Measurements from ENCODE around the gene LINC00237. TPM values are rescaled to one million over a fixed set of nuclear protein-coding genes. Genes with fewer than 3 reads are reported as not detected.

The LINC00237 gene
- total and polyA plus RNA-seq, 2 of the 8 experiments (the other 6 are each of a cell fraction or from before 2014, with no cell fraction given), result 0.28 to 1.4 TPM

DNA sequence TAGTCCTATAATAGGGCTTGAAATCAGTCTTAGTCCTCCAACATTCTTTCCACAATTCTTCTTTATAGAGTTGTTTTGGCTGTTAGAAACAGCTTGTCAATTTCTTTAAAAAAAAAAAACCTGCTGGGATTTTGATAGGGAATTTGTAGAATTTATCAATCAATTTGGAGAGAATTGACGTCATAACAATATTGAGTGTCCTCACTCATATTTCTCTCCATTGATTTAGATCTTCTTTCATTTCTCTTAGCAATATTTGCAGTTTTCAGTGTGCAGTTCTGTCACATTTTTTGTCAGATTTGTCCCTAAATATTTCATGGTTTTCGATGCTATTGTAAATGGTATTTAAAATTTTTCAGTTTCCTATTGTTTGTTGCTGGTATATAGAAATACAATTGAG, 5.3 kb upstream of the LINC00237 start:
- TF ChIP-seq TBP (IDR thresholded peaks at IDR 0.05; ENCODE audit: low read depth, low read length), result no peak
- no peak for TF ChIP-seq CBX5 (IDR thresholded peaks at IDR 0.05; ENCODE audit: low read depth, low read length)
- TF ChIP-seq NRF1 (IDR thresholded peaks at IDR 0.05; ENCODE audit: low read depth, low read length), result no peak
- no peak for TF ChIP-seq JUN (IDR thresholded peaks at IDR 0.05; ENCODE audit: low read depth, low read length)
- no peak for TF ChIP-seq SRF (IDR thresholded peaks at IDR 0.05; ENCODE audit: low read depth, low read length)
- TF ChIP-seq POU5F1 (IDR thresholded peaks at IDR 0.05; ENCODE audit: low read depth, low read length), result no peak
- TF ChIP-seq RXRA (IDR thresholded peaks at IDR 0.05; ENCODE audit: insufficient read depth, low read depth, low read length), result no peak
- no peak for TF ChIP-seq RBBP5 (IDR thresholded peaks at IDR 0.05; ENCODE audit: borderline replicate concordance, low read depth, low read length)
- TF ChIP-seq CTBP2 (IDR thresholded peaks at IDR 0.05; ENCODE audit: borderline replicate concordance, insufficient read depth, insufficient read length, low read length), result no peak
- TF ChIP-seq YY1 (IDR thresholded peaks at IDR 0.05; ENCODE audit: low read depth, low read length), result no peak
- no peak for TF ChIP-seq POLR2AphosphoS5 (IDR thresholded peaks at IDR 0.05; ENCODE audit: low read depth, low read length)
- no peak for TF ChIP-seq GTF2F1 (IDR thresholded peaks at IDR 0.05; ENCODE audit: borderline replicate concordance, low read depth, low read length)
- H3K18ac ChIP-seq (ENCODE audit: extremely low read depth, low read length), result no peak overlapping the region
- no peaks in the 10 kb centered on the region for H4K20me1 ChIP-seq (replicated peaks in 1 of 2; ENCODE audit: control insufficient read depth in 1 of 2, insufficient read depth in 2 of 2, low read length in 2 of 2)
- no peak overlapping the region for H2AFZ ChIP-seq (ENCODE audit: low read length)
- H3K79me2 ChIP-seq (ENCODE audit: control insufficient read depth in 1 of 2, insufficient read depth in 2 of 2, low read length in 2 of 2), result no peaks in the 10 kb centered on the region
- no peak overlapping the region for H3K4me3 ChIP-seq (ENCODE audit: extremely low read depth in 1 of 4, insufficient read depth in 2 of 4, low read depth in 3 of 4, low read length in 4 of 4)
- H3K4me1 ChIP-seq (replicated peaks in 1 of 4; ENCODE audit: control insufficient read depth in 3 of 4, insufficient read depth in 4 of 4, low read length in 3 of 4), result no peaks in the 10 kb centered on the region; a peak in 1 of 7 replicates
- WGBS, 2 experiments (ENCODE audit: extremely low coverage in 1 of 2, insufficient coverage in 1 of 2, insufficient read length in 1 of 2, insufficient replicate concordance in 2 of 2, low coverage in 1 of 2, low lambda C conversion rate in 2 of 2, missing lambda C conversion rate in 1 of 2), result 88% methylated on average over 2 of the region's 2 CpGs; no CpG with 5 or more reads in 1 of the 2 experiments
- no peak overlapping the region for H2BK120ac ChIP-seq (replicated peaks; ENCODE audit: low read depth, low read length)
- H2BK15ac ChIP-seq (ENCODE audit: low read length), result no peak overlapping the region
- H2AK5ac ChIP-seq (ENCODE audit: low read depth, low read length), result no peak overlapping the region
- no peak overlapping the region for H3K14ac ChIP-seq (ENCODE audit: insufficient read length)
- DNase-seq (ENCODE audit: low read depth in 1 of 2, low spot score in 2 of 2) (no peak), FAIRE-seq (no peak)
- no peak overlapping the region for H3K9ac ChIP-seq (replicated peaks in 1 of 4; ENCODE audit: extremely low read depth in 1 of 4, low read depth in 3 of 4, low read length in 3 of 4)
- H4K5ac ChIP-seq (ENCODE audit: insufficient read length, low read depth, low read length), result no peak overlapping the region
- no peak overlapping the region for H4K8ac ChIP-seq (ENCODE audit: extremely low read depth, insufficient read depth, low read length)
- no peak overlapping the region for H2BK12ac ChIP-seq (ENCODE audit: low read depth, low read length)
- H3K23ac ChIP-seq (ENCODE audit: insufficient read length), result no peak overlapping the region
- no peak overlapping the region for H3K4me2 ChIP-seq (ENCODE audit: insufficient read depth in 1 of 2, low read depth in 2 of 2, low read length in 2 of 2)
- no peaks in the 10 kb centered on the region for H3K9me3 ChIP-seq (ENCODE audit: insufficient read depth in 2 of 2, low read depth in 1 of 2, low read length in 1 of 2)
- no peaks in the 10 kb centered on the region for H3K79me1 ChIP-seq (ENCODE audit: low read depth, low read length)
- H4K91ac ChIP-seq (replicated peaks; ENCODE audit: insufficient read length, low read length), result no peak overlapping the region
- H2BK20ac ChIP-seq (ENCODE audit: low read length), result no peak overlapping the region
- peaks cover 9 to 24% (median 16%) of the 10 kb centered on the region in 4 experiments for H3K27me3 ChIP-seq (replicated peaks in 1 of 4; ENCODE audit: control insufficient read depth in 3 of 4, extremely low read depth in 1 of 4, insufficient read depth in 3 of 4, low read length in 3 of 4)
- H3K56ac ChIP-seq (replicated peaks; ENCODE audit: insufficient read length, low read depth, low read length), result no peak overlapping the region
- no peak overlapping the region for H3K4ac ChIP-seq (replicated peaks; ENCODE audit: insufficient read length, low read depth, low read length)
- no peaks in the 10 kb centered on the region for H3K36me3 ChIP-seq (ENCODE audit: control insufficient read depth in 2 of 4, insufficient read depth in 4 of 4, low read length in 3 of 4)
- H3K27ac ChIP-seq (ENCODE audit: low read depth, low read length), result no peak overlapping the region
- peaks cover 3% of the 10 kb centered on the region; the same call in 1 of the 2 replicates for H3K23me2 ChIP-seq (ENCODE audit: low read depth, low read length)
- ChIA-PET POLR2A (ENCODE audit: partially characterized antibody) (no interaction called here), CTCF (ENCODE audit: partially characterized antibody) (interaction anchor here (0.8 to 1.0 kb wide), 2 partner anchors 124 kb away, joined by 3 read pairs; no protein-coding TSS in a partner anchor)
- no peak overlapping the region for H2BK5ac ChIP-seq (ENCODE audit: low read depth, low read length)
